PC-9 (cell line): ENCODE results near the gene CRY1. TPM values are rescaled to one million over a fixed set of nuclear protein-coding genes. Genes with fewer than 3 reads are reported as not detected.
A peak's percentile ranks its signal among the peaks of the same experiment; 100 is the strongest.

Source experiments
- BruUV-seq: library from RNA; stranded (reverse); fragments of 400-500 nt; replicated peaks from 2 replicates; lab custom pipeline; 2021; lab: Mats Ljungman, UMichigan
- CTCF ChIA-PET: fragments of 300-600 bp; sonication (Branson Sonifier 250); formaldehyde crosslinking; loops from one replicate; lab custom pipeline; 2022; ENCODE audit warnings: antibody characterized with exemption; lab: Charles Lee
- POLR2A ChIA-PET: fragments of 300-600 bp; sonication (Branson Sonifier 250); formaldehyde crosslinking; loops from one replicate; lab custom pipeline; 2022; ENCODE audit warnings: antibody characterized with exemption; ENCODE audit not compliant: unreplicated experiment; lab: Charles Lee
- DNase-seq, 2 experiments: peaks; one replicate each; pipeline versions ENCODE4 v3.0.0 to v3.0.0-alpha.2; 2015 to 2022; ENCODE audit warnings: mixed read lengths in 1 of 2
- H2AFZ ChIP-seq: fragments of 200-600 bp; sonication (generic); 2 replicates; pipeline ENCODE4 v1.8.1; 2017; ENCODE audit warnings: antibody characterized with exemption
- H3F3A ChIP-seq: fragments of 200-600 bp; sonication (generic); 2 replicates; pipeline ENCODE4 v1.8.1; 2017; ENCODE audit warnings: antibody characterized with exemption, mild to moderate bottlenecking, low read depth; ENCODE audit not compliant: insufficient read depth
- H3K27ac ChIP-seq: fragments of 200-600 bp; sonication (generic); 2 replicates; pipeline ENCODE4 v1.6.1; 2016; ENCODE audit warnings: mixed run types
- H3K27me3 ChIP-seq: fragments of 200-600 bp; sonication (generic); 2 replicates; pipeline ENCODE4 v1.6.1; 2016; ENCODE audit warnings: low read depth, mixed run types; ENCODE audit not compliant: insufficient read depth
- H3K36me3 ChIP-seq: fragments of 200-600 bp; sonication (generic); 2 replicates; pipeline ENCODE4 v1.6.1; 2016; ENCODE audit warnings: low read depth, mixed run types
- H3K4me1 ChIP-seq: fragments of 200-600 bp; sonication (generic); replicated peaks from 2 replicates; pipeline ENCODE4 v1.6.1; 2016; ENCODE audit warnings: mixed run types; ENCODE audit not compliant: insufficient read depth
- H3K4me2 ChIP-seq: fragments of 200-600 bp; sonication (generic); 2 replicates; pipeline ENCODE4 v1.6.1; 2017; ENCODE audit warnings: mixed run types
- H3K4me3 ChIP-seq: fragments of 200-600 bp; sonication (generic); 2 replicates; pipeline ENCODE4 v1.6.1; 2016; ENCODE audit warnings: mixed run types
- H3K79me2 ChIP-seq: fragments of 200-600 bp; sonication (generic); 2 replicates; pipeline ENCODE4 v1.6.1; 2017; ENCODE audit warnings: low read depth, mixed run types
- H3K9me2 ChIP-seq: fragments of 200-600 bp; sonication (generic); 2 replicates; pipeline ENCODE4 v1.8.1; 2017; ENCODE audit warnings: mild to moderate bottlenecking; ENCODE audit not compliant: insufficient read depth
- H3K9me3 ChIP-seq: fragments of 200-600 bp; sonication (generic); 2 replicates; pipeline ENCODE4 v1.8.1; 2016; ENCODE audit warnings: low read depth; ENCODE audit not compliant: insufficient read depth
- H4K20me1 ChIP-seq: fragments of 200-600 bp; sonication (generic); 2 replicates; pipeline ENCODE4 v1.8.1; 2017; ENCODE audit not compliant: insufficient read depth
- EZH2 ChIP-seq: fragments of 200-600 bp; sonication (generic); IDR thresholded peaks from 2 replicates; pipeline ENCODE4 v1.8.0; 2017; ENCODE audit warnings: antibody characterized with exemption, low read depth
- intact Hi-C: fragments of 100-400 bp; cut with micrococcal nuclease; formaldehyde crosslinking; loops from one replicate; pipeline ENCODE4 v1.10.0; 2022; ENCODE audit not compliant: unreplicated experiment
- total RNA-seq: library from RNA; stranded (reverse); gene quantifications from 2 replicates; pipeline ENCODE4 v1.2.3, GENCODE V29; 2021
- TF ChIP-seq, protein P1 (sequence below): fragments of 200-600 bp; sonication (generic); conservative IDR thresholded peaks from 2 replicates; pipeline ENCODE4 v1.6.1; 2017; ENCODE audit warnings: mixed run types, antibody characterized with exemption, mild to moderate bottlenecking, moderate library complexity

Gene CRY1
- total RNA-seq, 1 experiment from 2014 or later = 18.1 TPM

DNA sequence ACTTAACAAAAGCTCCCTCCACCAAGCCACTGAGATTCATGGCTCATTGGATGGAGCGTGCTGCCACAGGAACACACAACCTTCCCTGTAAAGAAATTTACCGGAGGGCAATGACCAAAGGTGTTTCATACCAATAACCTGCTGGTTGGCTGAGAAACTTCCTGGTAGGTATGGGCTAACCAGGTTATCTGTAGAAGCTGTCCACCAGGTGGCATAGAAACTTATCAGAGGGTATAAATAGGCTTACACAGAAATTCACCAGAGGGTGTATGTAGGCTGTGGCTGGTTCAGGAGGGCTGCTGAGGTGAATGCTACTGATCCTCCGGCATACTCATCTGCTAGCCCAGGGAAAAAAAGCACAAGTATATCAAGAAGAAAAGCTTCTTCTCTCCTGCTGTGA, 79.3 kb downstream of the CRY1 start:
- Histone ChIP-seq H3K9me3 (no peaks in the 10 kb centered on the region), H2AFZ (no peak overlapping the region), H3K27ac (no peak overlapping the region), H3K9me2 (no peaks in the 10 kb centered on the region), H3K4me3 (no peak overlapping the region), H3K4me1 (no peaks in the 10 kb centered on the region), H3K27me3 (no peaks in the 10 kb centered on the region), H3K4me2 (no peak overlapping the region), H3K79me2 (no peaks in the 10 kb centered on the region), H3K36me3 (no peaks in the 10 kb centered on the region), H4K20me1 (no peaks in the 10 kb centered on the region), H3F3A (peaks cover 3% of the 10 kb centered on the region; the same call in 1 of the 2 replicates)
- DNase-seq = peak; percentile 37 to 85
- TF ChIP-seq EZH2 = no peak
- TF ChIP-seq, protein P1, sequence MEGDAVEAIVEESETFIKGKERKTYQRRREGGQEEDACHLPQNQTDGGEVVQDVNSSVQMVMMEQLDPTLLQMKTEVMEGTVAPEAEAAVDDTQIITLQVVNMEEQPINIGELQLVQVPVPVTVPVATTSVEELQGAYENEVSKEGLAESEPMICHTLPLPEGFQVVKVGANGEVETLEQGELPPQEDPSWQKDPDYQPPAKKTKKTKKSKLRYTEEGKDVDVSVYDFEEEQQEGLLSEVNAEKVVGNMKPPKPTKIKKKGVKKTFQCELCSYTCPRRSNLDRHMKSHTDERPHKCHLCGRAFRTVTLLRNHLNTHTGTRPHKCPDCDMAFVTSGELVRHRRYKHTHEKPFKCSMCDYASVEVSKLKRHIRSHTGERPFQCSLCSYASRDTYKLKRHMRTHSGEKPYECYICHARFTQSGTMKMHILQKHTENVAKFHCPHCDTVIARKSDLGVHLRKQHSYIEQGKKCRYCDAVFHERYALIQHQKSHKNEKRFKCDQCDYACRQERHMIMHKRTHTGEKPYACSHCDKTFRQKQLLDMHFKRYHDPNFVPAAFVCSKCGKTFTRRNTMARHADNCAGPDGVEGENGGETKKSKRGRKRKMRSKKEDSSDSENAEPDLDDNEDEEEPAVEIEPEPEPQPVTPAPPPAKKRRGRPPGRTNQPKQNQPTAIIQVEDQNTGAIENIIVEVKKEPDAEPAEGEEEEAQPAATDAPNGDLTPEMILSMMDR = peak; percentile 66
- BruUV-seq = no TSS peak
- intact Hi-C loops = loop anchor here (1.0 kb wide), 2 partner anchors 78 to 90 kb away; no protein-coding TSS in a partner anchor
- ChIA-PET POLR2A (interaction anchor here (0.6 kb wide), 1 partner anchor 506 kb away, joined by 4 read pairs; no protein-coding TSS in a partner anchor), CTCF (interaction anchor here (0.5 to 1.4 kb wide), 2 partner anchors 26 to 78 kb away, joined by 4 to 5 read pairs; partner anchors contain the start of gene MTERF2)

DNA sequence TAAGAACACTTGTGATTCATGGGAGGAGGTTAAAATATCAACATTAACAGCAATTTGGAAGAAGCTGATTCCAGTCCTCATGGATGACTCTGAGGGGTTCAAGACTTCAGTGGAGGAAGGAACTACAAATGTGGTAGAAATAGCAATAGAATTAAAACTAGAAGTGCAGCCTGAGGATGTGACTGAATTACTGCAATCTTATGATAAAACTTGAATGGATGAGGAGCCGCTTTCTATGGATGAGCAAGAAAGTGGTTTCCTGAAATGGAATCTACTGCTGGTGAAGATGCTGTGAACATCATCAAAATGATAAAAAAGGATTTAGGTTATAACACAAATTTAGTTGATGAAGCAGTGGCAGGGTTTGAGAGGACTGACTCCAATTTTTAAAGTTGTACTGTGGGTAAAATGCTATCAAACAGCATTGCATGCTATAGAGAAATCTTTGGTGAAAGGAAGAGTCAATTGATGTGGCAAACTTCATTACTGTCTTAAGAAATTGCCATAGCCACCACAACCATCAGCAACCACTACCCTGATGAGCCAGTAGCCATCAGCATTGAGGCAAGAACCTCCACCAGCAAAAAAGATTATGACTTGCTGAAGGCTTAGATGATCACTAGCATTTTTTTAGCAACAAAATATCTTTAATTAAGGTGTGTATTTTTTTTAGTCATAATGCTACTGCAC, 80.5 kb downstream of the CRY1 start:
- H3K27ac ChIP-seq = no peak overlapping the region
- no peaks in the 10 kb centered on the region for H3K9me3 ChIP-seq
- no peak overlapping the region for H3K4me3 ChIP-seq
- ChIA-PET CTCF (interaction anchor here (1.4 kb wide), 1 partner anchor 25 kb away, joined by 5 read pairs; the partner anchor contains the start of gene MTERF2), POLR2A (no interaction called here)
- intact Hi-C loops = no loop called here
- TF ChIP-seq, protein P1 = no peak
- TF ChIP-seq EZH2 = no peak
- peaks cover 5% of the 10 kb centered on the region; the same call in 1 of the 2 replicates for H3F3A ChIP-seq
- no peaks in the 10 kb centered on the region for H4K20me1 ChIP-seq
- no TSS peak for BruUV-seq
- DNase-seq = no peak
- H3K4me2 ChIP-seq = no peak overlapping the region
- no peaks in the 10 kb centered on the region for H3K9me2 ChIP-seq
- H3K79me2 ChIP-seq = no peaks in the 10 kb centered on the region
- H3K27me3 ChIP-seq = no peaks in the 10 kb centered on the region
- no peaks in the 10 kb centered on the region for H3K36me3 ChIP-seq
- no peak overlapping the region for H2AFZ ChIP-seq
- H3K4me1 ChIP-seq = no peaks in the 10 kb centered on the region

DNA sequence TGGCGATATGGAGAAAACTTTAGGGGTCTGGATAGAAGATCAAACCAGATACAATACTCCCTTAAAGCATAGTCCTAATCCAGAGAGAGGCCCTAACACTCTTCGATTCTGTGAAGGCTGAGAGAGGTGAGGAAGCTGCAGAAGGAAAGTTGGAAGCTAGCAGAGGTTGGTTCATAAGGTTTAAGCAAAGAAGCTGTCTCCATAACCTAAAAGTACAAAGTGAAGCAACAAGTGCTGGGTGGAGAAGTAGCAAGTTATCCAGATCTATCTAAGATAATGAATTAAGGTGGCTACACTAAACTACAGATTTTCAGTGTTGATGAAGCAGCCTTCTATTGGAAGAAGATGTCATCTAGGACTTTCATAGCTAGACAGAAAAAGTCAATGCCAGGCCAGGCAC, 81.8 kb downstream of the CRY1 start:
- H3K9me2 ChIP-seq = no peaks in the 10 kb centered on the region
- no peak for DNase-seq
- H3K27me3 ChIP-seq = no peaks in the 10 kb centered on the region
- H3K4me1 ChIP-seq = no peaks in the 10 kb centered on the region
- no peak overlapping the region for H2AFZ ChIP-seq
- no peak overlapping the region for H3K4me2 ChIP-seq
- POLR2A ChIA-PET = interaction anchor here (0.7 kb wide), 1 partner anchor 93 kb away, joined by 3 read pairs; no protein-coding TSS in a partner anchor
- TF ChIP-seq, protein P1 = no peak
- TF ChIP-seq EZH2 = no peak
- H3F3A ChIP-seq = 0 out of 2 replicates have a peak, but pooled peaks cover 4% of the 10 kb centered on the region
- CTCF ChIA-PET = no interaction called here
- no TSS peak for BruUV-seq
- no peaks in the 10 kb centered on the region for H3K36me3 ChIP-seq
- intact Hi-C loops = no loop called here
- no peak overlapping the region for H3K4me3 ChIP-seq
- H3K9me3 ChIP-seq = no peaks in the 10 kb centered on the region
- H4K20me1 ChIP-seq = no peaks in the 10 kb centered on the region
- no peak overlapping the region for H3K27ac ChIP-seq
- H3K79me2 ChIP-seq = no peaks in the 10 kb centered on the region
